HG02943 (cell line): ENCODE measurements around the gene KRT35.

Source experiments
- ATAC-seq: cut with Tn5 transposase; IDR thresholded peaks from one replicate; pipeline ENCODE4 v1.9.1; 2021; ENCODE audit warnings: mild to moderate bottlenecking, low read depth, moderate library complexity; ENCODE audit not compliant: unreplicated experiment

The KRT35 gene

GRCh38 chr17:41481036-41481435, at the start of gene KRT35:
TSS of gene KRT35 (minus strand) at chr17:41481151. CDS start at chr17:41481097, 54 bp downstream.
- ATAC-seq: no peak

GRCh38 chr17:41530062-41531048, 49.4 kb upstream of the KRT35 start:
- no peak for ATAC-seq

DNA sequence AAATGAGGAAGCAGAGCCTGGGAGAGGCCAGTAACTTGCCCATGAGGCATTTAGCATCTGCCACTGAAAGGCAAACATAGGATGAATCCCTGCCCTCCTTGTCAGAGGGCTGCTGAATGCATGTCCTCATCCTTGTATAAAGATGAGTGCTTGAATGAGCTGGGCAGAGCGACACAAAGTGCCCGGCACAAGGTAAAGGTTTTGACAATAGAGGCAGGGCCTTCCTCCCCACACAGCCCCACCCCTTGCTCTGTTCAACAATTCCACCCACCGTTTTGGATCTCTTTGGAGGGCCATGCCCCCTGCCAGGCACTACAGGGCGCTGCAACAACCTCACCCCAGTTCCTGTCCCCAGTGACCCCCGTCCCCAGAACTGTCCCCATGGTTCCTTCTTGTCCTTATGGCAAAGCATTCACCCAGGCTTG, 48.6 kb upstream of the KRT35 start:
- ATAC-seq: no peak

DNA sequence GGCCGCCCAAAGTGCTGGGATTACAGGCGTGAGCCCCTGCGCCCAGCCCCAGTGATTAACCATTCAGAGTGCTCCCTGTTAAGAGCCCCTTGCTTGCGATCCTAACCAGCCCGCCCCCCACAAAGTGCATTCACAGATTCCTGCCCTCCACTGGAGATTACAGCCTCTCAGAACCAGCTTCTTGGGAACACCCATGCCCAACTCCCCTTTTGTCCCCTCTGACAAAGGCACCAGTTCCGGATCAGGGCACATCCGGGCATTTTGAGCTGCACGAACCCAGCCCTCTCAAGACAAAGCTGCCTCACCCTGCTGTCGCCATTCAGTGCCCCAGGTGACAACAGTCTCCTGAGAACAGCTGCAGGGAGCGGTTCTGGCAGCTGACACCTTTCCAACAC, 48.0 kb upstream of the KRT35 start:
- no peak for ATAC-seq

DNA sequence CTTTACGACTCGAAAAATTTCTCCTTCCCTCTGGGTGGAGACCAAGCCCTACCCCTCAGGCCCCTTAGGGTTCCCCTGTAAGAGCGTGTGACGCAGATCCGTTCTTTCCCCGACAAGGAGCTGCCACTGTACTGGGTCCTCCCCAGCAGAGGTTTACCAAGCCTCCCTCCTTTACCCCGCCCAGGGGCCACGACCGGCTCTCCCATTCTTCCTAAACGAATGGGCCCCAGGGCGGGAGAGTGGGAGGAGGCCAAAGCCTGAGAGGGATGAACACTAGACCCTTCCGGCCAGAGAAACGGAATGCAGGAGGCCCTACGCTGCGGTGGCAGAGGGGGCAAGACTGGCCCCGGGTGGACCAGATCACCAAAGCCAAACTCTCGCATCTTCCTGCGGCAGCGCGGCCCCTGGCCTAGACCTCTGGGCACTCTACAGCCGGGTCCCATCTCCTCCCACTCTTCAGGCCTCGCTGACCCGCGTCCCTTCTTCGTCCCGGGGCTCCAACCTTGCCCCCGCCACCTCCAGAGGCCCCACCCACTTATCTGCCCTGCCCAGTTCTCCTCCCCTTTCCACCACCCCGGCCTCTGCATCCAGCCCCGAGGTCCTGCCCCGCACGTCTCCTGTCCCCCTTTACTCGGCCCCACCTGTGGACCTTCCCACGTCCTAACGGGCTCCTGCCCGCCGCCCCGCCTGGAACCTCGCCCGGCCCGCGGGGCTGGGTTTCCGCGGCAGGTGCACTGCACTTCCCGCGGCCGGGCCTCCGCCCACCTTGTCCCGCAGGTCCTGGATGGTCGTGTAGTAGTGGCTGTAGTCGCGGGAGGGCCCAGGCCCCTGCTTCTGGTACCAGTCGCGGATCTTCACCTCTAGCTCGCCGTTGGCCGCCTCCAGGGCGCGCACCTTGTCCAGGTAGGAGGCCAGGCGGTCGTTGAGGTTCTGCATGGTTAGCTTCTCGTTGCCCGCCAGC, 46.4 kb upstream of the KRT35 start:
- ATAC-seq: no peak

DNA sequence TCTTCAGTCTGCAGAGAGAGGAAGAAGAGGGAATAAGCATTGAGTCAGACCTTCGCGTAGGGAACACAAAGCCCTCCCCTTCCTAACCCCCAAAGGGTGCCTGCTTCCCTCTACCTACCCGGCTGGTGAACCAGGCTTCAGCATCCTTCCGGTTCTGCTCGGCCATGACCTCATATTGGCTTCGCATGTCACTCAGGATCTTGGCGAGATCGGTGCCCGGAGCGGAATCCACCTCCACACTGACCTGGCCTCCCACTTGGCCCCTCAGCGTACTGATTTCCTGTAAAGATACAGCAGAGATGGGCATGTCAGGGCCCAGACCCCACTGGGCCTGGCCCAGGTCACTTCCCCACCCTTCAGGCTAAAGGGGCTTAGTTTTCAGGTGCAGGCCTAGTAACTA, 43.3 kb upstream of the KRT35 start:
- no peak for ATAC-seq

- ATAC-seq: no peak
Observed at GRCh38 chr17:41523787-41524186, 42.8 kb upstream of the KRT35 start.

DNA sequence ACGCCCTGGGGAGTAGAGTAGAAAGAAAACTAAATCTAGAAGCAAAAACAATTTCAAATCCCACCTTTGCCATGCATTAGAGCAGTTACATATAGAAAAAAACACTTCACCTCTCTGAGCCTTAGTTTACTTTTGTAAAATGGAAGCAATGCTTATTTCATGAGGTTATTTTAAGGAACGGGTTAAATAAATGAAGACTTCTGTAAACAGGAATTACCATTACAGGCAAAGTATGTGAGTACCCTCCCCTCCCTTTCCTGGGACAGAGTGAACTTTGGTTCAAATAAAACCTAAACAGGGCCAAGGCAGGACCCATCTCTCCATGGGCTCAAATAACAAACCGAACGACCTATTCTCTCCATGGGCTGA, 42.3 kb upstream of the KRT35 start:
- ATAC-seq: no peak

DNA sequence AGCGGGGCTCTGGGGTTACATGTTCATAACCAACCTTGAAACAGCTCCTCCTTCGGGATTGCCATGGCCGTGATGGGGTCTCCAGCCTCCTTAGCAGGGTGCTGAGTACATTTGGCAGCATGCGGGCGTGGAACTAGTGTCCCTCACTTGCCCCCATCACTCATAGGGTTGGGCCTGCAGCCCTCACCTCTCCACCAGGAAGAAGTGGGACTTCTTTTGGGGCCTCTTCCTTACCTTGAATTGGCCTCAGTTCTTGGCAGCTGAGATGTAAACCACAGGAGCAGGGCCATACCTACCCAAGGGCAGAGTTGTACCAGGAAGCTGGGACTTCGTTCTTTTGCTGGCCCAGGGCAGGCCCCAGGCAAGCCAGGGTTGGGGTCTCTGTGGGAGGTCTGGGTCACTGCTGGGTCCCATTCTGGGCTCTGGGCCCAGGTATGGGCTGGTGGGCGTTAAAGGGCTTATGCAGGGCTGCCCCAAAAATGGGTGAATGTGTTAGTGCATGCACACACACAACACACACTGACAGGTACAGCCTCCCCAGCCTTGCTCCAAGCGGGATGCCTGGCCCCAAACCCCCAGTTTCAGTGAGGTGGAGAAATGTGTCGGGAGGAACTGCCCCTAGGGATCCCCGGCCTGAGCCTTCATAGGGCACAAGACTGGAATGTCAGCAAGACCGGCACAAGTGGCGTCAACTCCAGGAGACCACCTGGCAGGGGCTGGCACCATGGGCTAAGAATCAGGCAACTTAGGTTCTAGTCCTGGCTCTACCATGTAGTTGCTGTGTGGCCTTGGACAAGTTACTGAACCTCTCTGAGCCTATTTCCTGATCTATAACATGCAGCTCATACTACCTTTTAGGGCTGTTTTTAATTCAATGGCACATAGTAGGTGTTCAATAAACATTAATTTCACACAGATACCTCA, 41.6 kb upstream of the KRT35 start:
- ATAC-seq: no peak

DNA sequence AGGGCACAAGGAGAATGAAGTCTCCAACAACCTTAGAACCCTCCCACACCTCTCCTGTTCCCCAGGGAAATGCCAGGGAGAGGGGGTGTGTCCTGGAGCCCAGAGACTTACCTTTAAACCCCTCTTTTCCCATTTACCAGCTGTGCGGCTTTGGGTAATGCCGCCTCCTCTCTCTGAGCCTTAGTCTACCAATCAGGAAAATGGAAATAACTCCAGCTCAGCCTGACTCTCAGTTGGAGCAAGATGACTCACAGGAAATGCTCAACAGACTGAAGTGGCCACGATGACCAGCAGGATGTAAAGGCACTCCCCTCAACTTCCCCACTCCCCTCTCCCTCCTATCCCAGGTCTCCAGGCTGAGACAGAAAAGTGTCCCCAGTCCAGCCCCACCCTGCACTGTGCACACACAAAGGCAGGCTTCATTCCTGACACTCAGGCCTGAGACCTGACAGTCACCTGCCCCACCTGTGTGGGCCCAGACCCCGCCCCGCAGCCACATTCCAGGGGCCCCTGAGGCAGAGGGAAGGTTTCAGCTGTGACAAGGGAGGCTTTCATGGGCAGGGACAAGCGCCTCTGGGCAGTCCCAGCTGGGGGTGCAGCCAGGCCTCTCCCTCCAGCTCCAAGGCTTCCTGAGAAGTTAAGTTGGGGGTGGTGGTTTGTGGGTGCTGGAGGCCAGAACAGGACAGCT, 40.8 kb upstream of the KRT35 start:
- no peak for ATAC-seq

GRCh38 chr17:41520821-41521521, 40.0 kb upstream of the KRT35 start:
- ATAC-seq: no peak

DNA sequence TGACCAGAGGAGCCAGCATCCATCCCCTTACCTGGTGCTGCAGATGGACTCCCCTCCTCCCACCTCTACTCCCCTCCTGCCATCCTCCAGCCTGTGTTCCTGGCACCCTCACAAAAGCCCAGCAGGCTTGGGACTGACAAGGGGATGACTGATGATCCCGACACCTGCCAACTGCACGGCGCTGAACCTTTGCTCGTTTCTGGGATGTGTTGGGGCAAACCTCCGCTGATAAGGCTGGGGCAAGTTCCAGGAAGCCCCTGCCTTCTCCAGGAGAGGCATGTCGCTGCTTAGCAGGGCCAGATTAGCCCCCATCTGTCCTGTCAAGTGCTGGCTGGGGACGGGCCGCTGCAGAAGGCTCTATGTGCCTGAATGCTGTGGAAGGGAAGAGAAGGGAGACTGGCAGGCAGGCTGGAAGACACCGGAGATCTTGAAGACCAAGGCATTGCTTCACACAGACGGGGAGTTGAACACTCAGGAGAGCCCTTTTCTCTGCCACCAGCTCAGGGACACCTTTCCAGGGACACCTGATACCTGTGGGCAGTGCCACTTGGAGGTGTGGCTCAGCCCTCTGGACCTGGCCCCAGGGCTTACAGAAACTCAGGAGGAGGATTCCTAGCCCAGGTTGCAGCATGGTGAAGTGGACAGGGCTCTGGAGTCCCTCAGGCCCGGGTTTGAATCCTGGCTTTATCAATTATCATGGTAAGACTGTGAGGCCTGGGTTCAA, 38.7 kb upstream of the KRT35 start:
- ATAC-seq: no peak

DNA sequence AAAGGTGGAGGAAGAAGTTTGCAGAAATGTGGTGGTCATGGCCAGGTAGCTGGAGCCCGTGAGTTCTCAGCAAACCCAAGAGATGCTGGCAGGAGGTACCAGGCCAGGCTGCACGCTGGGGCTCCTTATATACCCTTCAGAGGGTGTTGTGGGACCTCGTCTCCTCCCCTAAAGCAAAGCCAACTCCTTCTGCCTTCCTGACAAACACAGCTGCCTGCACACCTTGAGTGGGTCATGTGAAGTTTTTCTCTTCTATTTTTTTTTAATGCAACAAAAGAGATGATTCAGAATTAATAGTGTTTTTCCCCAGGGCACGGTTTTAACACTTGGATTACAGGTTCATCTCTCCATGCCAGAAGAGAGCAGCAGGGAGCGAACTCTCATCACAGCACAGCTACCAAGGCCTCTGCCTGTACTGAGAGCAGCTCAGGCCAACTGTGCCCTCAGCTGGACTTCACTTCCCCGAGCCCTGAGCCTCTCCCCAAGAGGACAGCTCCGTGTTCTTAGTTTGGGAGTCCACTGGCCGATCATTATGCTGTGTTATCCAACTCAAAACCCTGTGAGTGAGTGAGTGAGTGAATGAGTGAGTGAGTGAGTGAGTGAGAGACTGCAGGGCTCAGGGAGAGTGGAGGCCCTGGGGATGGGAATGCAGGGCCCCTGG, 38.0 kb upstream of the KRT35 start, which contains the start of gene KRT15:
Gene KRT15 (minus strand): TSS at position 102 of the 661 bp plus-strand sequence. CDS start 63 bp downstream, at position 39.
- no peak for ATAC-seq

DNA sequence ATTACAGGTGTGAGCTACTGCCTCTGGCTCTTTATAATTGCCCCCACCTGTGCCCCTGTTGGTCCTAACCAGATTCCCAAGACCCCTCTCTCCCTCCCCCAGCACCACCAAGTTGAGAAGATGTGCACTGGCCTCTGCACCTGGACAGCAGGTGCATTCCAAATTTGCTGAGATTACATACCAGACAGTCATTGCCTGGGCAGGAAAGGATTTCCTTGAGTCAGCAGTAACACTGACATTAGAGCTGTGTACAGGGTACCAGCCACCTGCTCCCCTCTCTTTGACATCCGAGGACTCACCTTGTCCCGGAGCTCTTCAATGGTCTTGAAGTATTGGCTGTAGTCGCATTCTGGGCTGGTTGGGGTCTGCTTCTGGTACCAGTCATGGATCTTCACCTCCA, 37.1 kb upstream of the KRT35 start:
- no peak for ATAC-seq

DNA sequence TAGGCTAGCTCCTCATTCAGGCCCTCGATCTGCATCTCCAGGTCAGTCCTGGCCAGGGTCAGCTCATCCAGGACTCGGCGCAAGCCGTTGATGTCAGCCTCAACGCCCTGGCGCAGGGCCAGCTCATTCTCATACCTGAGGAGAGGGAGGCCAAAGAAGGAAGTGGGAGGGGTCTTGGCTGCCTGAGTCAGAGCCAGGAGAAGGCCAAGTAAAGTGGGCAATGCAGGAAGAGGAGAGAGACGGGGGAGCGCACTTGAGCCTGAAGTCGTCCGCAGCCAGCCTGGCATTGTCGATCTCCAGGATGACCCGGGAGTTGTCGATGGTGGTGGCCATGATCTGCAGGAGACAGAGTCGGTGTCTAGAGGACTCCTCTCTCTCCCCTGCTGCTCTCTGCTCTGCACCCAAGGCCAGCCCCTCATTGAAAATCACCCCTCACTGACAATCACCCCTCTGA, 35.9 kb upstream of the KRT35 start:
- no peak for ATAC-seq

- ATAC-seq: no peak
Observed at GRCh38 chr17:41516147-41516829, 35.3 kb upstream of the KRT35 start.

DNA sequence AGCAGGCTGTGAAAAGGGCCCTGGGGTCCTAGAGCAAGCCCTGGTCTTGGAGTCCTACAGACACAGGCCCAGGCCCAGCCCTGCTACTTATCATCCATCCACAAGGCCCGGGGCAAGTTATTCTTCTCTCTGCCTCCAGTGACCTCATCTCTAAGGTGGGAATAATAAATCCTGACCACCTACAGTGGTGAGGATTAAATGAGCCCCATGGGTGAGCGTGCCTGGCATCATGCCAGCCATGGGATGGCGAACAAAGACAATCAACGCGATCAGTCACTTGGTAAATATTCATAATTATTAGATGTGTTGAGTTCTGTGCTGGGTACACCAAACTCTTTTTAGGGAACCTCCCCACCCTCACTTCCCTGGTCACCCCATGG, 32.2 kb upstream of the KRT35 start:
- no peak for ATAC-seq
